ENCODE data around the gene CASP1. TPM values are rescaled to one million over a fixed set of nuclear protein-coding genes. Genes with fewer than 3 reads are reported as not detected.

The CASP1 gene
- total and polyA plus RNA-seq, 8 donors = 21.2 to 84.0 (median 27.9) TPM

DNA sequence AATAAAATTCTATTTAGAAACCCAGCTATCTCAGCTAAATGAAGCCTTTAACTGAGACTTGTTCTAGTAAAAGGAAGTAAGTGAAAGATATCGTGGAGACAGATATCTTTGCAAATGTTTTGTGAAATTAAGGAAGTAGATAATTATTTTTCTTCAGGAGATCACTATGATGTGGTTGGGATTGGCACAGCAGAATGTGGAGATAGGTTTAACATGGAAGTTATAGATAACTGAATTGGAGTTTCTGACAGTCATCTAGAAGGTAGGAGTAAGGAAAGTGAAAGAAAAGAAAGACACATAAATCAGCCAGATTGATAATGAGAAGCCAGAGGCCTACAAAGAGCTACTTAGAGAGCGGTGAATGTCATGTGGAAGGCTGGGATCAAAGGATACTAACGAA, 7.3 kb downstream of the CASP1 start:
- H3K4me1 ChIP-seq = peaks cover 8 to 38% of the 10 kb centered on the region in 2 donors
- ATAC-seq = no peak
- TF ChIP-seq, protein P1, sequence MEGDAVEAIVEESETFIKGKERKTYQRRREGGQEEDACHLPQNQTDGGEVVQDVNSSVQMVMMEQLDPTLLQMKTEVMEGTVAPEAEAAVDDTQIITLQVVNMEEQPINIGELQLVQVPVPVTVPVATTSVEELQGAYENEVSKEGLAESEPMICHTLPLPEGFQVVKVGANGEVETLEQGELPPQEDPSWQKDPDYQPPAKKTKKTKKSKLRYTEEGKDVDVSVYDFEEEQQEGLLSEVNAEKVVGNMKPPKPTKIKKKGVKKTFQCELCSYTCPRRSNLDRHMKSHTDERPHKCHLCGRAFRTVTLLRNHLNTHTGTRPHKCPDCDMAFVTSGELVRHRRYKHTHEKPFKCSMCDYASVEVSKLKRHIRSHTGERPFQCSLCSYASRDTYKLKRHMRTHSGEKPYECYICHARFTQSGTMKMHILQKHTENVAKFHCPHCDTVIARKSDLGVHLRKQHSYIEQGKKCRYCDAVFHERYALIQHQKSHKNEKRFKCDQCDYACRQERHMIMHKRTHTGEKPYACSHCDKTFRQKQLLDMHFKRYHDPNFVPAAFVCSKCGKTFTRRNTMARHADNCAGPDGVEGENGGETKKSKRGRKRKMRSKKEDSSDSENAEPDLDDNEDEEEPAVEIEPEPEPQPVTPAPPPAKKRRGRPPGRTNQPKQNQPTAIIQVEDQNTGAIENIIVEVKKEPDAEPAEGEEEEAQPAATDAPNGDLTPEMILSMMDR (IDR thresholded peaks at IDR 0.05) = no peak
- no peaks in the 10 kb centered on the region for H3K27me3 ChIP-seq
- no peaks in the 10 kb centered on the region for H3K9me3 ChIP-seq
- DNase-seq = no peak
- H3K27ac ChIP-seq = no peak overlapping the region
- intact Hi-C loops (cut with DNase I) = no loop called here
- peaks cover 0 to 73% of the 10 kb centered on the region in 2 donors for H3K36me3 ChIP-seq
- H3K4me3 ChIP-seq = no peak overlapping the region

DNA sequence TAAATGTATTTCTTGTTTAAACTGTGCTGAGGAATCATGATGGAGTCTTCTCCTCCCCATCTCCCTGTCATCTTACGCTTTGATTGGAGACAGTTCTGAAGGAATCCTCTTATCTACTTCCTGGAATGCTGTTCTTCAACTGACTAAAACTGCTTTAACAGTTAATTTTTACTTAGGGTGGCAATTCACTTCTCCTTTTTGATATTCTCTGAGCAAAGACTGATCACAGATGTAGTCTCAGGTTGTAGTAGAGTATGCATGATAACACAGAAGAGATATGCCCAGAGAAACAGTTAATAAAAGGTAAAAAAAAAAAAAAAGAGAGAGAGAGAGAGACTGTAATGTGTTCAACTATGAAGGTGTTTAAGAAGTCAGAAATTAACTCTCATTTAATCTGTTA, 10.6 kb downstream of the CASP1 start:
- ATAC-seq (no peak), DNase-seq (no peak)
- Histone ChIP-seq H3K36me3 (peaks cover 0 to 52% of the 10 kb centered on the region in 2 donors), H3K27ac (no peak overlapping the region), H3K4me1 (peaks cover 0 to 30% of the 10 kb centered on the region in 2 donors), H3K27me3 (no peaks in the 10 kb centered on the region), H3K9me3 (peaks cover 0 to 3% of the 10 kb centered on the region in 2 donors), H3K4me3 (no peak overlapping the region)
- TF ChIP-seq, protein P1 (IDR thresholded peaks at IDR 0.05) = no peak
- intact Hi-C loops (cut with DNase I) = no loop called here

DNA sequence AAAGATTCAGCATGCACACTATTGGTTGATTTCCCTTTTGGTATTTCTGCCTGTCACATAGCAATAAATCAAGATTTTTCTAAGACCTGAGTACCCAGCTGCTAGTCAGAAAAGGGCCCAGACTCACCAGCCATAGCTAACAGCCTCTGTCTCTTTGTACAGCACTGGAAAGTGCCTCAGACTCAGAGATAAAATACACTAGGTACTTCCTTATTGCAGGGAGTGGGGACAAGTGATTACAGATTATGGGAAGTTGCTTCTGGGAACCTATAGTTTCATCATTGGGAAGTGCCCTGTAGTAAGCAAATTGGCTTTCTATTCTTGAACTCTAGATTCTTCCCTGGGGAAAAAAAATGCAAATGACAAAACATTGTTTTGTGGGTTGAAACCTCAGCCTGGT, 11.9 kb downstream of the CASP1 start, which contains the start of gene CASP5:
Gene CASP5, minus strand, starts transcription at position 166 of the 400 bp plus-strand sequence. Its CDS starts 32 bp downstream, at position 134.
- peaks cover 0 to 39% of the 10 kb centered on the region in 2 donors for H3K36me3 ChIP-seq
- no peaks in the 10 kb centered on the region for H3K27me3 ChIP-seq
- DNase-seq (no peak), ATAC-seq (peak; percentile 60)
- intact Hi-C loops (cut with DNase I) = no loop called here
- H3K9me3 ChIP-seq = peaks cover 0 to 3% of the 10 kb centered on the region in 2 donors
- peak within 1 kb of the TSS in 1 of 2 donors; percentile 69 for H3K27ac ChIP-seq
- TF ChIP-seq, protein P1 (IDR thresholded peaks at IDR 0.05) = no peak
- H3K4me1 ChIP-seq = peaks cover 0 to 21% of the 10 kb centered on the region in 2 donors
- H3K4me3 ChIP-seq = peak within 1 kb of the TSS in 1 of 2 donors; percentile 11

DNA sequence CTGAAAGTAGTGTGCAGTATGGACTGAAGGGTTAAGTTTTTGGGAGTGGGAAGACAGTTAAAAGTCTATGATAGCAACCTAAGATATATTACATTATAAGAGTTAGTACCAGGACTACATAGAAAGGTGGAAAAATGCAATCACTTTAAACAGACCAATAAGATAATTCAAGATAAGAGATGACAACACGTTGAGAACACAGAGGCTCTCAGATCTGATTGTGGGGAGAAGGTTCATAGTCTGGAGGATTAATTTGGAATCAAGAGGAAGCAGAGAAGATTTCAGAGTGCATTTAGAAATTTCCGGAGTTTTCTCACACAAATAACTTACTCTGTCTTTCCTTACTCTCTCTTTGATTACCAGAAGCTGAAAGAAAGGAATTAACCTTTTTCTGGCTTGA, 12.4 kb downstream of the CASP1 start:
- Histone ChIP-seq H3K4me1 (peaks cover 0 to 17% of the 10 kb centered on the region in 2 donors), H3K27me3 (no peaks in the 10 kb centered on the region), H3K27ac (peak overlapping the region in 1 of 2 donors; percentile 69), H3K9me3 (peaks cover 0 to 3% of the 10 kb centered on the region in 2 donors), H3K4me3 (peak overlapping the region in 1 of 2 donors; percentile 11), H3K36me3 (peaks cover 0 to 34% of the 10 kb centered on the region in 2 donors)
- TF ChIP-seq, protein P1 (IDR thresholded peaks at IDR 0.05) = no peak
- DNase-seq (no peak), ATAC-seq (no peak)
- intact Hi-C loops (cut with DNase I) = no loop called here

DNA sequence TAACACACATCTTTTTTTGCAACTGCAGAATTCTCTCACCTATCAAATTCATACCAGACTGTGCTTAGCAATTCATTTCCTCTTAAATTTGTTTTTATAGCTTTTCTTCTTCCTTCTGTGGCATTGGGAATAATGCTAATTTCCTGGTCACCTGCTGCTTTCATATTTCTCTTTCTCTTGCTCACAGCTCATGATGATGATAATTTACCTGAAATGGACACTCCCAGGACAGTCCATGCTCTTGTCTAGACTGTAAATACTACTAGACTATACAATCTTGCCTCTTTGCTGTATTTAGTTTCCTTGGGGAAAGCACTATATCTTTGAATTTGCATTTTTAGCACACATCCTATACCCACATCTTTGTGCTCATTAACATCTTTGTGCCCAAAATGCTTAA, 27.5 kb downstream of the CASP1 start:
- DNase-seq (no peak), ATAC-seq (no peak)
- Histone ChIP-seq H3K4me3 (no peak overlapping the region), H3K9me3 (no peaks in the 10 kb centered on the region), H3K4me1 (no peaks in the 10 kb centered on the region), H3K36me3 (no peaks in the 10 kb centered on the region), H3K27me3 (no peaks in the 10 kb centered on the region), H3K27ac (no peak overlapping the region)
- intact Hi-C loops (cut with DNase I) = no loop called here
- TF ChIP-seq, protein P1 (IDR thresholded peaks at IDR 0.05) = no peak
